GM19455 (cell line): ENCODE data around the gene WDR35.

Experiments
- ATAC-seq: cut with Tn5 transposase; IDR thresholded peaks from one replicate; pipeline ENCODE4 v1.9.1; 2021; ENCODE audit not compliant: unreplicated experiment

WDR35 gene

GRCh38 chr2:20011276-20012031 lies 21.5 kb upstream of the WDR35 start:
- no peak for ATAC-seq

- ATAC-seq: no peak
Measured at GRCh38 chr2:20008703-20009102, 18.8 kb upstream of the WDR35 start.

- no peak for ATAC-seq
Measured at GRCh38 chr2:20005891-20006470, 16.1 kb upstream of the WDR35 start.

GRCh38 chr2:20005067-20005627 lies 15.2 kb upstream of the WDR35 start:
- ATAC-seq: no peak

GRCh38 chr2:20001361-20001863 lies 11.5 kb upstream of the WDR35 start:
- ATAC-seq: no peak

- ATAC-seq: no peak
Measured at GRCh38 chr2:19993731-19994130, 3.8 kb upstream of the WDR35 start.

GRCh38 chr2:19991895-19992294 lies 2.0 kb upstream of the WDR35 start:
- ATAC-seq: no peak

- ATAC-seq: no peak
Measured at GRCh38 chr2:19990416-19990728, 467 bp upstream of the WDR35 start.

- no peak for ATAC-seq
Measured at GRCh38 chr2:19989342-19989666, 601 bp downstream of the WDR35 start.

GRCh38 chr2:19988600-19988999 lies 1.3 kb downstream of the WDR35 start:
- ATAC-seq: no peak

GRCh38 chr2:19987936-19988335 lies 2.0 kb downstream of the WDR35 start:
- peak; percentile 63 for ATAC-seq

- ATAC-seq: no peak
Measured at GRCh38 chr2:19982268-19982667, 7.6 kb downstream of the WDR35 start.

- no peak for ATAC-seq
Measured at GRCh38 chr2:19979932-19980331, 10.0 kb downstream of the WDR35 start.

GRCh38 chr2:19973466-19973865 lies 16.4 kb downstream of the WDR35 start:
- ATAC-seq: no peak

GRCh38 chr2:19971691-19972090 lies 18.2 kb downstream of the WDR35 start:
- no peak for ATAC-seq

- no peak for ATAC-seq
Measured at GRCh38 chr2:19963386-19963785, 26.5 kb downstream of the WDR35 start.

GRCh38 chr2:19955544-19956422 lies 34.1 kb downstream of the WDR35 start:
- ATAC-seq: peak; percentile 95

- no peak for ATAC-seq
Measured at GRCh38 chr2:19949071-19949470, 40.8 kb downstream of the WDR35 start.

GRCh38 chr2:19947184-19947940 lies 42.5 kb downstream of the WDR35 start:
- ATAC-seq: no peak

- ATAC-seq: no peak
Measured at GRCh38 chr2:19944205-19944845, 45.6 kb downstream of the WDR35 start.
